NCI-H774 (cell line): ENCODE results near the gene ZFP90.
"Not testable (repeated sequence)": the region's sequence is repeated elsewhere in the genome, so short reads cannot be mapped to it uniquely, and the experiment has no call there.

Experiments used
- DNase-seq: peaks from one replicate; lab custom pipeline; 2025; lab: John Stamatoyannopoulos, UW

Gene ZFP90

DNA sequence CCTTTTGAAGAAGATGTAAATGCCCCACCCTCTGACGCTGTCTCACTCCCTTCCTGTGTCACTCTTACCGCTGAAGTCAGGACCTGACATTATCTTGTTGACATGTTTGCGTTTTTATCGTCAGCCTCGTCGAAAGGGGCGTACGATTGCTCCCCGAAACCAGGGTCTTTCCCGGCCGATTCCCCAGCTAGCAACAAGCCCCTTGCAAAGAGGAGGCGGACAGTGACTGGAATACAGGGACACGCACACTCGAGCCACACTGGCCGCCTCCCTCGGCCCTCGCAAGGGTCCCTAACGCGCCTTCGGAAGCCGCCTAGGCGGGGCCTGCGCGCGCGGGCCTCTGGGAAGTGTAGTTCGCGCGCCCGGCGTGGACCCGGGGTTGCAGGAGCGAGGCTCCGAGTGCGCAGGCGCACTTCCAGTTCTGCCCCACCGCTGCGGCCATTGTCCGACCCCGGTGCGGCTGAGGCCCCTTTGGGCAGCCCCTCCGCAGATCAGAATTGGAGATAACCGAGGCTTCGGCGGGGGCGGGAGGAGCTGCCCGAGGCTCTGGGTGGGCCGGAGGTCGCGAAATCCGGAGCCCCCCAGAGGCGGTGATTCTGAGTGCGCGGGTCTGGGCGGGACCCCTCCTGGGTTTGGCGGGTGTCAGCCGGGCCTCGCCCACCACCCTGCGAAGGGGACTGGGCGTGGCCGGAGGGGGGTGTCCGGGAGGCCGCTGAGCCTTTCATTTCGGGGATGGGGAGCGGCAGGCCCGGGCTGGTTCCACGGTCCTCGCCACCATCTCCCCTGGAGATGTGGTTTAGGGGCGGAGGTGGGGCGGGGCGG lies at the start of gene ZFP90:
ZFP90 (plus strand) TSS at position 412 of the 822 bp plus-strand sequence. CDS start 502 bp downstream, outside the sequence.
- DNase-seq = peak; percentile 74

DNA sequence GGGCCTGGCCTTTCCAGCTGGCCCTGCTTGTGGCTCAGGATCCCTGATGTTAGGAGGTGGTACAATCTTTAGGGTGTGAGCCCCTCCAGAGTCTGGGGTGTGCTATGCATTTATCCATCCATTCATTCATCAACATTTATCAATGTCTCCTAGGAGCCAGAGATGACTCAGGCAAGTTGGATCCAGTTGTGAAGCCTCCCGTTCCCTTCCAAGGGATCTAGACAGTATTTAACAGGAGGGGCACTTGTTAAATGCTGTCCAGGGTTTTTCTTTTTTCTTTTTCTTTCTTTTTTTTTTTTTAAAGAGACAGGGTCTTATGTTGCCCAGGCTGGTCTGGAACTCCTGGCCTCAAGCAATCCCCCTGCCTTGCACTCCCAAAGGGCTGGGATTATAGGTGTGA lies 48.7 kb upstream of the ZFP90 start:
- no peak for DNase-seq

DNA sequence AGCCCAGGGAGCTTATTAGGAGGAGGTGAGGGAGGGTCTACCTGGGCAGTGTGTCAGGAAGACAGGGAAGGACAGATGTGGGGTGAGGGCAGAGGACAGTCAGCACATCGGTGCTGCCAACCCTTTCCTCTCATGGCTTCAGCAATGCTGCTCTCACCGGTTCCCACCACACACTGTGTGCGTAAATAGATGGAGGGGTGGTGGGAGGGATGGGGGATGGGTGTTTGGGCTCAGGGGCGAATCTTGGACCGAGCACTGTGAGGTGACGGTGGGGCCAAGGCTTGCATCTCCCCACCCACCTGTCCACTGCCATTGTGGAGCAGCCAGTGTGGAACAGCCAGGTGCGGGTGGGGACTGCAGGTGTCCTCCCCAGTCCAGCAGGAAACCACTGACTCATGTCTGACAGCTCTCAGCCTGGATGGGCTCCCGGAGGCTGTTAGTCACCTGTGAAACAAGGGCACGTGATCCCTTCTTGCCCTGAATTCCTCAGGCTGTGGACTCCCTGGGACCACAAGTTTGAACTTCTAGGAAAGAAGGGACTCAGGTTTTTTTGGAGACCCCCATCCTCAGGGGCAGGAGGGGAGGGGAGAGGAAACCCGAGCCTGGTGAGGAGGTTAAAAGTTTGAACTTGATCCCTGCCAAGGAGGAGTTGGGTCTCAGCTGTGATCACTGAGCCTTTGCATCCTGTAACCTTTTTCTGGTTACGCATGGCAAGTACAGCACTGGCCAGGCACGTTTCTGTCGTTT lies 48.1 kb upstream of the ZFP90 start:
- peak; percentile 8 for DNase-seq

DNA sequence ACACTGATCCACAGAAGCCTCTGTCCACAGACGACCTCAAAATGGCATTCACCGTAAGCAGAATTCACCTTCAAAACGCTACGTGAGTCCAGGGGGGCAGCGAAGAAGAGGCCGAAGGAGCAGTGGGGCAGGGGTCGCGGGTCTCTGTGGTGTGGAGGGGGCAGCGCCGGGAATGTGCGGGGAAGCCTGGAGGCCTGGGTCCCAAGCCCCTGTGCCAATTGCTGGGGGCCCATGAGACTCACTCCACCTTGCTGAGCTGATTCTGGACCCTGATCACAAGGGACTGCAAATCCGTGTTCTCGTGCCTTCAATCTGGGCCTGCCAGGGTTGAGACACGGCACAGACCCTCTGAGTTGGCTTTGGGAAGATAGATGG lies 47.5 kb upstream of the ZFP90 start:
- no peak for DNase-seq

DNA sequence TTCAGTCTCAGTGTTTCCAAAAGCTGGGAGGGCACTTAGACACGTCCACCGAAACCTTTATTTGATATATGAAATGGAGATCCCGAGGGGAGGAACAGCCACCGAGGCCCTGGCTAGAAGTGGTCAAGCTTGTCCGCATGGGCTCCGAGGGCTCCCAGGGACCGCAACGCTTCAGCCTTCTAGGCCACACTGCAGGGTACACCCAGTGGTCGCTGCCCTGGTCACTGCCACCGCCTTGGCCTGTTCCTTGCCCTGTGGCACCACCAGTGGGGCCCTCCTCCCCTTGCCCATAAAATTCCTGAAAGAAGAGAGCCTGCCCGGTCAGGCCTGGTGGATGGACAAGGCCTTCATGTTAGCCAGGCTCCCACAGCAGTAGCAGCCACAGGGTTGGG lies 46.9 kb upstream of the ZFP90 start:
- DNase-seq = no peak

DNA sequence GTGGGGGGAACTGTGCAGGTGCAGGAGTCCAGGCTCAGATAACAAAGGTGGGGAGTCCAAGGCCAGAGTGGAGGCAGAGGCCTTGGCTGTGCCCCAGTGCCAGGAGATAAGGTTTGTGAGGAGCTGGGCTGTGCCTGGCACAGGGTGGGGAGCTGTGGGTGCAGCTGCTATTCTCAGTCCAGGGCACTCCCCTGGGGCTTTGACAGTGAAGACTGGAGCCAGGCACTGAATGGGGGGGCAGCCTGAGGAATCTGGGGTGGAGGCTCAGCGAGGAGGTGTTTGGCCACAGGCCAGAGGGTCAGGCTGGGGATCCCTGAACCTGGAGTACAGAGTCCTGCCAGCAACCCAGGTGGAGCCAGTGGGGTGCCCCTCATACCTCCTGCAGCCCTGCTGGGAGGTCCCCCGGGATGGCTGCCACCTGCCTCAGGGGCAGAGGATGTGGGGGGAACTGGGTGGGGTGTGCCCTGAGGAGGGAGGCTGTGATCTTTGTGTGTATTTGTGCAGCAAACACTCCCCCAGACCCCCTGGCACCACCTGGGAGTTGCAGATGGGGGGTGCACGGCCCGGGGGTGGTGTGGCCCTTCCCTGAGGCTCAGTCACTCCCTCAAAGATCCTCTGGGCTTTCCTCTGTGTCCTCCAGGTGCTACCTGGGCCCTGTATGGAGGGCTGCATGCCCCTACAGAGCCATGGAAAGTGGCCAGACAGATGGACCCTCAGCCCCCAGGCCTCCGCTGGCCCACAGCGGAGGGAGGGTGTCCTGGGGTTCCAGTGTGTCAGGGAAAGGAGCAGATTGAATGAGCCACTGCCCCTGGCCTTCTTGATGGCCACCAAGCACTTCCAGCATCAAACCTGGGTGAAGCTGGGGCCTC lies 46.3 kb upstream of the ZFP90 start:
- no peak for DNase-seq

DNA sequence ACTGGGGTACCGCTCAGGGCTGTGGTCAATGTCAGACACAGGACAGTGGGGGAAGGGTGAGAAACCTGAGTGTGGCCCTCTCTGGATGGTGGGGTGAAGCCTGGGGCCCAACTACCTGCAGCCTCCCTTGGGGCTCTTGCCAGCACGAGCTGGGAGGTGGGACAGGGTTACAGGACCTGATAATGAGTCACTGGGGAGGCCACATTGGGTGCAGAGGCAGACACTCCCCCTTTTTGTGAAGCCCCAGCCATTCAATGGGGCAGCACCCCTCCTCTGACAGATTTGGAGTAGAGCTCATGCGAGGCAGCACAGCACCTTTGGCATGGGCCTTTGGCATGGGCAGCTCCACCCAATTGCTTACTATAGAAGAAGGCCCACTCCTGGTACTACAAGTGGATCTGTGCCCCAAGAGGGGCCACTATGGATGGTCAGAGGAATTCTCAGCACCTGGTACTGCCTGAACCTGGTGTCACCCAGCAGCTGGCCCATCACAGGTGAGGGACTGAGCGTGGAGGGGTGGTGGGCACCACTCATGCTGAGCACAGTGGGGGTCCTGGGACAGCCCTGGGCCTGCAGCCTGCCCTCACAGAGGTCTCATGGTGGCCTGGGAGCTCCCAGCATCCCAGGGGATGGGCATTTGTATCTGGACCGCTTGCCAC lies 45.5 kb upstream of the ZFP90 start:
- DNase-seq = no peak

DNA sequence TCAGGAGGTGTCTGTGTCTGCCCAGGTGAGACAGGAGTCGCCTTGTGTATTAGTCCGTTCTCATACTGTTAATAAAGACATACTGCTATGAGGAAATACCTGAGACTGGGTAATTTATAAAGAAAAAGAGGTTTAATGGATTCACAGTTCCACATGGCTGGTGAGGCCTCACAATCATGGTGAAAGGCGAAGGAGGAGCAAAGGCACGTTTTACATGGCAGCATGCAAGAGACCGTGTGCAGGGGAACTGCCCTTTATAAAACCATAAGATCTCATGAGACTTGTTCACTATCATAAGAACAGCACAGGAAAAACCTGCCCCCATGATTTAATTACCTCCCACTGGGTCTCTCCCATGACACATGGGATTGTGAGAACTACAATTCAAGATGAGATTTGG lies 44.8 kb upstream of the ZFP90 start:
- DNase-seq = not testable (repeated sequence)

DNA sequence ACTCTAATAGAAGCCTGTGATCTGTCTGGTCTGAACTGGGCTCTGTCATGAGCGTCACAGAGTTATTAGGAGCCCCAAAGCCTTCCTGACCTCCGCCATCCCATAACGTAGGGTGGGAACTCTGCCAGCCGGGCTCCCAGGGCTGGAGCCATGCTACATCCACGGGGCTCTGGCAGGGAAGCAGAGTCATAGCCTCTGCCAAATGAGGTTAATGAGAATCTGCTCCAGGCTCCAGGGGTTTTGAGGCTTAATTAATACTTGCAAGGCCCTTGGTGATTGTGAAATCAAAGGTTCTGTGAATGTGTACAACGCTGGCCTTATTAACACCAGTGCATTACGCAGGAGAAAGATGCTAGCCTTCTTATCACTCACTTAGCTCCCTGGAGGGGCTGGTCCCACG lies 42.4 kb upstream of the ZFP90 start:
- DNase-seq = no peak

DNA sequence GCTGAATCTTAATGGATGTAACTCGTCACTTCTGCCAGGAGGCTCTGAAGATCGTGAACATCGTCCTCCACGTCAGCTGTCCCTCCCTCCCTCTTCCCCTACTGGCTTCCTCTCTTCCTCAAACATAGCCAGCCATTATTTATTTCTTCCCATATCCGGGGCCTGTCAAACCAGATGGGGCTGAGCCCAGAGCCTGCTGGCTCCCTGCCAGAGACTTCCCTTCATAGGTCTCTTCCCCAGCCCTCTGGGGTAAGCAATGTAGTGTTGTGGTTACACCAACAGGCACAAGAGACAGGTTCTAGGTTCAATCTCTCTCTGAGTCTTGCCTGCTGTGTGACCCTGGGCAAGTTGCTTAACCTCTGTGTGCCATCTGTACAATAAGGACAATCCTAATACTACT lies 40.1 kb upstream of the ZFP90 start:
- no peak for DNase-seq

DNA sequence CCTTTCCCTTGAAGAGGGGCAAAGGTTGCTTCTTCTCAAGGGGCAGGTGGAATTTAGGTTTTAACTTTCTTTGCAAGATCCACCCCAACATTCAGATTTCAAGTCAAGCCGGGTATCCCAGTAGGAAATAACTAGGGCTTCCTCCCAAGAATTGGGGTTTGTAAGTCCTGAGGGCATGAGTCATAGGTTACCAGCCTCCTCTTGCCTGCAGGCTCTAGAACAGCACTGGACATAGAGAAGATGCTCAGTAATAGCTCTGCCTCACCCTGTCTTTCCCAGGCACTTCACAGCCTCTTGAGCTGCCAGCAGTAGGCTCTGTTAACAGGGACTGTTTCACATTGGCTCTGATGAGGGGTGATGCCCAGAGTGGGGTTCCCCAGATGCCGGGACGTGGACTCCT lies 35.8 kb upstream of the ZFP90 start:
- DNase-seq = no peak

DNA sequence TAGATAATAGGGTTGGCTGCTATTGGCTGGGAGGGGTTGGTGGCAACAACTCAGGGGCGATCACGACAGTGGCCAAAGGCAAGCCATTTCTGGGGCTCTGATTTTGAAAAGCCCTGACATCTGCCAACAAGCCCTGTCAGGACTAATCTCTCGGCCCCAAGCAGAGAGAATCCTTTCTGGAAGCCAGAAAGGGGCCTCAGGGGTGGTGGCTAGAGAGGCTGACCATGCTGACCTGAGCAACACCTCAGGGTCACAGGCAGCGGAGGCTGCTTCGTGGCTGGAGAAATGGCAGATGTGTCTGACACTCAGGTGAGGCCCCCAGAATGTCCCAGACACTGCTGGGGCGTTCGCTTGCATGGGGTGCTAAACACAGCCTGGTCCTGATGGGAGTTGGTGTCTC lies 35.0 kb upstream of the ZFP90 start:
- no peak for DNase-seq

DNA sequence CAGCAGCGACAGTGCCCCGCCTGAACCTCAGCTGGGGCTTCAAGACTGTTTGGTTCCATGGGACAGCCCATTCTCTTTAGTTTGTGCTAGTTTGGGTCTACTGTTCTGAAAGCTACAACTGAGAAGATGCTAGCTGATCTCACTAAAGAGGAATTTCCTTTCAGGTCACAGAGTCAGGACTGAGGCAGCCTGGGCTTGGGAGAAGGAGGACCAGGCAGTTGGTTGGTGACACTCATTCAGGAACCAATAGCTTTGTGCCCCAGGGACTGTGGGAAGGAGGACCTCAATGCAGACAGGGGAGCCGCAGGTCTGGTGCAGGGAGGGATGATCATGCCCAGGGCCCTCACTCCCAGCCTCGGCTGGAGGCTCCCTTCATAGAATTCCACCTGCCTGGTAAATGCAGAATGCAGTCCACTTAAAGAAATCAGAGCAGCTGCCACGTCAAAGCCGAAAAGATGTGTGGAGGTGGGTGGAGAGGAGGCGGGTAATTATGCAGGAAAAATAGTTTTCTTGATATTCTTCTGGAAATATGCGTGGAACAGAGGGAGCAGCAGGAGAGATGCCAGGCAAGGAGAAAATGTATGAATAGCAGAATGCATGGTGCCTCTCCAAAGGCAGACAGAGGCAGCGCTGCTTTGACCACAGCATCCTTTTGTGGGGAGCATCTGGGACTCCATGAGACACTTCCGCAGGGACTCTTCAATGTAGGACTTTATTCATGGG lies 32.6 kb upstream of the ZFP90 start:
- no peak for DNase-seq

DNA sequence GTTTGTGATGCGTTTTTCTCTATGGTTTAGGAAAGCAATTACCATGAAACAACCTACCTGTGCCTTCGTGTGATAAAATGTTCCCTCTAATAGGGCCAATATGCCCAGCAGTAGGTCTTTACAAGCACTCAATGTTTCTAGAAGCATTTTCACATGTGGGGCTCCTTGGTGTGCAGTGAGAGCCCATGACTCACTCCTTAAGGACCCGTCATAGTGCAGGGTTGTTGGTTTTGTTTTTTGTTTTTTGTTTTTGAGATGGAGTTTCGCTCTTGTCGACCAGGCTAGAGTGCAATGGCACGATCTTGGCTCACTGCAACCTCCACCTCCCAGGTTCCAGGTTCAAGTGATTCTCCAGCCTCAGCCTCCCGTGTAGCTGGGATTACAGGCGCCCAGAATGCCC lies 31.1 kb upstream of the ZFP90 start:
- DNase-seq = no peak

DNA sequence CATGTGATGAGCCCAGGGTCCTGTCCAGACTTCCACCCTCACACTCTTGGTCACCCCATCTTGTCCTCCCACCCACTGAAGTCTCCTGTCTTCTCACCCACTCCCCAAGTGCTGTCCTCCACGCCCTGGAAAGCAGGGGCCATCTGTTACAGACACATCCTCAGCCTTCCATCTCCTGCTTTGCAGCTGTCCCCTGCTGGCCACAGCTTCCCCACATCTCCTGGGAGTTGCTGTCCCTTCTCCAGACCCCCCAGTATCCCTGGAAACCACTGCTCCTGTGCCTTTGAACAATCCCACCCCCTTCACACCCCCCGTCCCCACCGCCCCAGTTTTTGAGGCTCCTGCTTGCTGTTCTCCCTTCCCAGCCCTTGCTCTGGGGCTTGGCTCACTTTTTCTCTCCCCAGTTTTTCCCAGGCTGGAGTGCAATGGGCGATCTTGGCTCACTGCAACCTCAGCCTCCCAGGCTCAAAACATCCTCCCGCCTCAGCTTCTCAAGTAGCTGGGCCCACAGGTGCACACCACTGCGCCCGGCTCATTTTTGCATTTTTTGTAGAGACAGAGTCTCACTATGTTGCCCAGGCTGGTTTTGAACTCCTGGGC lies 30.4 kb upstream of the ZFP90 start:
- DNase-seq = no peak

DNA sequence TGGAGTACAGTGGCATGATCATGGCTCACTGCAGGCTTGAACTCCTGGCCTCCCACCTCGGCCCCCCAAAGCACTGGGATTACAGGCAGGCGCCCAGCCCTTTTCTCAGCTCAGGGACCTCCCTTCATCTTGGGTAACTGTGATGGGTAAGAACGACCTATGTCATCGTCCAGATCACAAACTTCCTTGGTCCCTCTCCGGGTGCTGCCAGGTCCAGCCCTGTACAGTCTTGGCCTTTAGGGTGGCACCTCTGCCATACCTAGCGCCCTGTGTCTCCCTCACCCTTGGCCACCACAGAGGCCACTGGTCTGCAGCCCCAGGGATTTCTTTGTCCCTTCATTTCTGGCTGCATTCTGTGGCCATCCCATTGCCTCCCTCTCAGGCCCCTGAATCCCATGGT lies 29.7 kb upstream of the ZFP90 start:
- DNase-seq = no peak

DNA sequence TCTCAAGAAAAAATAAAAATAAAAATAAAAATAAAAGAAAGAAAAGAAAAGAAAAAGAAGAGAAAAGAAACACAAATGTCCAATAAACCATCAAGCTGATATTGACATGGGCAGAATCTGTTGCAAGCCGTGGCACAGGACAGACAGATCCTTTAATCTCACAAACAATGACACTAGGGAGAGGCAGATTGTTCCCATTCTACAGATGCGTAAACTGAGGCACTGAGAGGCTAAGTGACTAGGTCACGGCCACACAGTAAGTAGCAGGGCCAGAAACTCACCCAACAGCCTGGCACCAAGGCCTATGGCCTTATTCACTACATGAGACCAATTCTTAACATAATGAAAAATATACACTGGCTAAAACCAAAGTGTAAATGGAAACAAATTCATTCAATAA lies 28.3 kb upstream of the ZFP90 start:
- no peak for DNase-seq

DNA sequence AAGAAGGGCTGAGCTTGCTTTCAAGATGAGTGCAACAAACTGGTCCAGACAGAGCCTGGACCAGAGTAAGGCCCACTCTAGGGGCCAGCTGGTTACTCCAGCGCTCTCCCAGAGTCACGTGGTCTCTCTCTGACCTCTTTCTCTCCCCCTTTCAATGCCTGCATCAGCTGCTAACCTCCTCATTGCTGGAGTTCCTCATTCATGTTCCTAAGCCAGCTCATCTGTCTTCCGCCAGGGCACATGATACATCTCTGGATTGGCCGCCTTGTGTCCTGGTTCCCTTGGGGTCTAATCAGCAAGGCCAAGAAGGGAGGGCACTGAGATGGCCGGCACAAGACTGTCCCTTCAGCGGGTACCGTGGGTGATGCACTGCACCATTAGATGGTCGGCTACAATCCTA lies 26.9 kb upstream of the ZFP90 start:
- no peak for DNase-seq

DNA sequence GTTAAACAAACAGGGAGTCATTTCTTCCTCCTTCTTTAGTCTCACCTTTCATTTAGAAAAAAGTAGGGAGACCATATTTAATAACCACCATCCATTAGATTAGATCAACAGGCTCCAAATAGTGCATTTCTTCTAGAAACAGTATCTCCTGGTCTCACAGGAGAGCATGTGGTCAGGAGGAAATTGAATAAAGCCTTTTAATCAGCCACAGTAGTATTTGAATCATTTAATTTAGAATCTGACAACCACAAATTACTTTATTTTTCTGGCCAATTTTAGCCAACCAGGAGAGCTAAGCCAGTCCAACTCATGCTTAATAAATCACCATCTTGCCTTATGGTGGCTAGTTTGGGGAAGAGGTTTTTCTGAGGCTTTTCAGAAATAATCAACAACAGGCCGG lies 26.3 kb upstream of the ZFP90 start:
- no peak for DNase-seq

DNA sequence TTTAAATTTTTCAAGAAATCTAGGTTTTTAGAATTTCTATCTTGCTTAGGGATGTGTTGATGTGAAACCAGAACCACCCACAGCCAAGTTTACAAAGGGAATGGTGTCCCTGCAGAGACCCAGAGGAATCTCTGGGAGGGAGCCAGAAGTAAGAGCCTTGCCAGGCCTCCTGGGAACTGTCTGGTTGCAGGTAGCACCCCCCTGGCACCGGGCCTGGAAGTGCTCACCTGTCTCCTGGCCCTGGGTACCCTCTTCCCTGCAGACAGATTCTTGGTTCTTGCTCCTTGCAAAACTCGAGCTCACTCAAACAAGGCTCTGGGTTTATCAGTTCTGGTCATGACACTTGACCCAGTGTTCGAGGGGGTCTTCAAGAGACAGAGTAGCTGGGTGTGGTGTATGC lies 24.6 kb upstream of the ZFP90 start:
- DNase-seq = no peak

DNA sequence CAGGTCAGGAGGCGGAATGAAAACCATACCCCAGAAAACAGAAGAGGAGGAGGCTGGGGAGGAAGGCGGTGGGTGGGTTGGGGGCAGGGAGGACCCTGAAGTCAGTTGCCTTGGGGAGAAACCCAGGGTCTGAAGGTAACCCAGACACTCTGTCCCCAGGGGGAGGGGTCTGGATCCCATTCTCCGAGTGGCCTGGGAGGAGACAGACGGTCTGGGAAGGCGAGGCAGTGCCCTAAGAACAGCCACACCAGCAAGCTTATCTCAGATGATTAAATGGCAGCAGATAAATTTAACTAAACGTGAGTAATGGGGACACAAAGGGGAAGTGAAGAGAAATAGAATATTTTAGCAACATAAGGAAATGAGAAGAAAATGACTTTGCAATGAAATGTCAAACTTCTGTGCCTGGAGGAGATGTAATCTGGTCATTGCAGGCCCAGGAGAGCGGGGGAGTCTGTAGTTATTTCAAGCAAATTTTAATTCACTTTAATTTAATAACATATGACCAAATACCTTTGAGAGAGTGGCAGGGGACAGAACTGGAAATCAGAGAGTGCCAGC lies 21.4 kb upstream of the ZFP90 start:
- no peak for DNase-seq
